GM23338 (cell line): ENCODE measurements around the gene S100A12. TPM values are rescaled to one million over a fixed set of nuclear protein-coding genes. Genes with fewer than 3 reads are reported as not detected.

ENCODE experiments used
- ATAC-seq: fragments of 200-7000 bp; cut with Tn5 transposase; 3 replicates; pipeline ENCODE4 v1.9.1; 2020
- DNase-seq: peaks from one replicate; pipeline ENCODE4 v3.0.0-alpha.2; 2015; ENCODE audit warnings: low spot score
- H2AFZ ChIP-seq: fragments of 200-600 bp; sonication (generic); 2 replicates; pipeline ENCODE4 v1.8.0; 2016; ENCODE audit warnings: antibody characterized with exemption, mild to moderate bottlenecking, moderate library complexity
- H3F3A ChIP-seq: fragments of 200-600 bp; sonication (generic); replicated peaks from 2 replicates; pipeline ENCODE4 v1.8.0; 2017; ENCODE audit warnings: antibody characterized with exemption, mixed run types, low read depth
- H3K27ac ChIP-seq: fragments of 200-600 bp; sonication (generic); 2 replicates; pipeline ENCODE4 v1.6.1; 2016; ENCODE audit warnings: low read depth
- H3K27me3 ChIP-seq: fragments of 200-600 bp; sonication (generic); 2 replicates; pipeline ENCODE4 v1.8.0; 2016; ENCODE audit warnings: mild to moderate bottlenecking, mixed run types, moderate library complexity; ENCODE audit not compliant: insufficient read depth
- H3K36me3 ChIP-seq: fragments of 200-600 bp; sonication (generic); 2 replicates; pipeline ENCODE4 v1.8.0; 2016; ENCODE audit warnings: mild to moderate bottlenecking; ENCODE audit not compliant: insufficient read depth
- H3K4me1 ChIP-seq: fragments of 200-600 bp; sonication (generic); 2 replicates; pipeline ENCODE4 v1.8.0; 2016; ENCODE audit warnings: mild to moderate bottlenecking, moderate library complexity; ENCODE audit not compliant: insufficient read depth
- H3K4me2 ChIP-seq: fragments of 200-600 bp; sonication (generic); 2 replicates; pipeline ENCODE4 v1.7.1; 2017; ENCODE audit warnings: mixed run types
- H3K4me3 ChIP-seq: fragments of 200-600 bp; sonication (generic); 2 replicates; pipeline ENCODE4 v1.6.1; 2016; ENCODE audit warnings: mixed run types
- H3K79me2 ChIP-seq: fragments of 200-600 bp; sonication (generic); replicated peaks from 2 replicates; pipeline ENCODE4 v1.8.0; 2017; ENCODE audit warnings: mild to moderate bottlenecking; ENCODE audit not compliant: insufficient read depth
- H3K9me2 ChIP-seq: fragments of 200-600 bp; sonication (generic); 2 replicates; pipeline ENCODE4 v1.8.0; 2017; ENCODE audit not compliant: insufficient read depth
- H4K20me1 ChIP-seq: fragments of 200-600 bp; sonication (generic); replicated peaks from 2 replicates; pipeline ENCODE4 v1.8.0; 2017; ENCODE audit warnings: mild to moderate bottlenecking; ENCODE audit not compliant: insufficient read depth
- H3K27ac Mint-ChIP-seq: 2 replicates; pipeline ENCODE4 v1.8.0; 2020; ENCODE audit warnings: inconsistent platforms, mild to moderate bottlenecking, moderate library complexity, mixed read lengths
- H3K27me3 Mint-ChIP-seq: 3 replicates; pipeline ENCODE4 v1.8.0; 2022; ENCODE audit warnings: low read depth, mild to moderate bottlenecking, moderate library complexity, mixed read lengths, inconsistent platforms; ENCODE audit not compliant: insufficient read depth, poor library complexity
- H3K36me3 Mint-ChIP-seq: 3 replicates; pipeline ENCODE4 v1.8.0; 2021; ENCODE audit warnings: low read depth, mild to moderate bottlenecking, inconsistent platforms, moderate library complexity, mixed read lengths
- H3K4me1 Mint-ChIP-seq: 3 replicates; pipeline ENCODE4 v1.8.0; 2020; ENCODE audit warnings: mild to moderate bottlenecking, inconsistent platforms, mixed read lengths
- H3K4me3 Mint-ChIP-seq: 3 replicates; pipeline ENCODE4 v1.8.0; 2021; ENCODE audit warnings: moderate library complexity, mild to moderate bottlenecking, inconsistent platforms, mixed read lengths
- H3K9me3 Mint-ChIP-seq: 3 replicates; pipeline ENCODE4 v1.8.0; 2020; ENCODE audit warnings: moderate library complexity, mild to moderate bottlenecking, inconsistent platforms, mixed read lengths
- CREB1 ChIP-seq: fragments of 250-450 bp; sonication (Bioruptor Pico); IDR thresholded peaks from 2 replicates; pipeline ENCODE4 v1.5.0; 2020; ENCODE audit warnings: low read depth, mild to moderate bottlenecking, moderate library complexity
- CTCF ChIP-seq, 2 experiments: fragments of 200-600 bp in 1 of 2; sonication (generic) in 1 of 2; conservative IDR thresholded peaks; 2 replicates each; pipeline versions ENCODE4 v1.5.1 to v1.6.1; 2016 to 2017; ENCODE audit warnings: antibody characterized with exemption in 2 of 2, low read depth in 2 of 2, mild to moderate bottlenecking in 2 of 2, moderate library complexity in 1 of 2
- ETS1 ChIP-seq: IDR thresholded peaks from 2 replicates; pipeline ENCODE4 v1.6.1; 2016; ENCODE audit warnings: antibody characterized with exemption
- EZH2 ChIP-seq: fragments of 200-600 bp; sonication (generic); IDR thresholded peaks from one replicate; pipeline ENCODE4 v1.8.0; 2017; ENCODE audit warnings: antibody characterized with exemption, mild to moderate bottlenecking, low read depth; ENCODE audit not compliant: unreplicated experiment
- EZH2phosphoT487 ChIP-seq: fragments of 200-600 bp; sonication (generic); IDR thresholded peaks from one replicate; pipeline ENCODE4 v1.8.1; 2018; ENCODE audit warnings: antibody characterized with exemption; ENCODE audit not compliant: unreplicated experiment
- POLR2AphosphoS5 ChIP-seq: IDR thresholded peaks from 2 replicates; pipeline ENCODE4 v1.6.1; 2016; ENCODE audit warnings: antibody characterized with exemption, low read depth
- REST ChIP-seq: IDR thresholded peaks from one replicate; pipeline ENCODE4 v1.6.1; 2018; ENCODE audit warnings: antibody characterized with exemption; ENCODE audit not compliant: unreplicated experiment
- STAT1 ChIP-seq: IDR thresholded peaks from one replicate; pipeline ENCODE4 v1.6.1; 2016; ENCODE audit warnings: antibody characterized with exemption; ENCODE audit not compliant: unreplicated experiment
- ZNF114 ChIP-seq: fragments of 250-450 bp; sonication (Bioruptor Pico); IDR thresholded peaks from 2 replicates; pipeline ENCODE4 v1.5.0; 2020; ENCODE audit warnings: mild to moderate bottlenecking, moderate library complexity
- ZNF331 ChIP-seq: fragments of 250-450 bp; sonication (Bioruptor Pico); IDR thresholded peaks from 2 replicates; pipeline ENCODE4 v1.5.0; 2020; ENCODE audit warnings: low read depth, mild to moderate bottlenecking, moderate library complexity
- polyA plus RNA-seq: library from polyadenylated mRNA; unstranded; fragments of >200 nt; fragmentation: Nextera tagmentation; extraction: Ambion mirVana; gene quantifications from 2 replicates; pipeline ENCODE4 v1.2.1, GENCODE V29; 2016
- total RNA-seq: library from RNA; depleted of rRNA; stranded (reverse); fragments of >200 nt; shearing (Covaris generic); gene quantifications from 2 replicates; pipeline ENCODE4 v1.2.3, GENCODE V29; 2014

S100A12 gene
- total and polyA plus RNA-seq, 2 experiments from 2014 or later: not detected

- TF ChIP-seq EZH2: no peak
- TF ChIP-seq REST: no peak
- no peak for TF ChIP-seq STAT1
- no peak for TF ChIP-seq ZNF331
- TF ChIP-seq EZH2phosphoT487: no peak
- no peak for TF ChIP-seq CREB1 (CRISPR knock-in tag)
Measured at GRCh38 chr1:153401461-153401860, 26.0 kb upstream of the S100A12 start (continued).

GRCh38 chr1:153400244-153400643, 24.8 kb upstream of the S100A12 start:
- Histone ChIP-seq H3K79me2 (no peaks in the 10 kb centered on the region), H3K27ac (no peak overlapping the region), H2AFZ (no peak overlapping the region), H3K27me3 (peaks cover 9% of the 10 kb centered on the region; the same call in 1 of the 2 replicates), H3F3A (no peaks in the 10 kb centered on the region), H3K4me3 (no peak overlapping the region), H4K20me1 (no peaks in the 10 kb centered on the region), H3K4me2 (no peak overlapping the region), H3K9me2 (0 out of 2 replicates have a peak, but pooled peaks cover 3% of the 10 kb centered on the region), H3K4me1 (no peaks in the 10 kb centered on the region), H3K36me3 (no peaks in the 10 kb centered on the region)
- Mint-ChIP-seq H3K27me3 (peaks cover 19% of the 10 kb centered on the region), H3K9me3 (peaks cover 7% of the 10 kb centered on the region), H3K36me3 (peaks cover 2% of the 10 kb centered on the region; the same call in 2 of the 3 replicates), H3K27ac (no peak overlapping the region), H3K4me3 (no peak overlapping the region), H3K4me1 (peaks cover 13% of the 10 kb centered on the region; the same call in 2 of the 3 replicates)
- TF ChIP-seq CTCF (conservative IDR thresholded peaks at IDR 0.05; ENCODE audit: low read depth in 2 of 2) (peak; percentile 45 to 72), ZNF114 (CRISPR knock-in tag) (no peak), ETS1 (no peak), POLR2AphosphoS5 (no peak), REST (no peak)
- peak; percentile 53 for DNase-seq
- peak; percentile 71 for ATAC-seq
